Psoas muscle (tissue), 8 donors: Measurements from ENCODE around the gene LAP3. TPM values are rescaled to one million over a fixed set of nuclear protein-coding genes. Genes with fewer than 3 reads are reported as not detected.

ENCODE experiments used
- ATAC-seq, 4 donors: fragments of 200-7000 bp; cut with Tn5 transposase; one replicate each; pipeline ENCODE4 v1.9.1; 2020; ENCODE audit warnings: moderate library complexity in 3 of 4, mild to moderate bottlenecking in 2 of 4
- DNase-seq, 2 donors: peaks; one replicate each; pipeline ENCODE4 v3.0.0-alpha.2; 2020
- H3K27ac ChIP-seq: fragments of 200-600 bp; one replicate; pipeline ENCODE4 v1.8.0; 2022
- H3K27me3 ChIP-seq, 3 donors: fragments of 200-600 bp in 1 of 3; one replicate each; pipeline versions ENCODE4 v1.6.1 to v1.8.0; 2013 to 2022; ENCODE audit warnings: low read length in 2 of 3, mild to moderate bottlenecking in 2 of 3, moderate library complexity in 1 of 3; ENCODE audit not compliant: insufficient read depth in 3 of 3
- H3K36me3 ChIP-seq, 2 donors: fragments of 200-600 bp in 1 of 2; one replicate each; pipeline versions ENCODE4 v1.6.1 to v1.8.0; 2013 to 2022; ENCODE audit warnings: low read depth in 1 of 2, mild to moderate bottlenecking in 1 of 2, moderate library complexity in 1 of 2; ENCODE audit not compliant: insufficient read depth in 1 of 2
- H3K4me1 ChIP-seq: fragments of 200-600 bp; one replicate; pipeline ENCODE4 v1.8.0; 2022
- H3K4me3 ChIP-seq: fragments of 200-600 bp; one replicate; pipeline ENCODE4 v1.8.0; 2022; ENCODE audit warnings: mild to moderate bottlenecking
- H3K9me3 ChIP-seq: fragments of 200-600 bp; one replicate; pipeline ENCODE4 v1.8.0; 2022
- WGBS, 3 donors: extraction: QIAGEN DNeasy Blood & Tissue Kit; methylation state at CpG; one replicate each; pipeline versions ENCODE4 v1.1.6 to v1.1.7; 2013; 5-methylcytosine and 5-hydroxymethylcytosine counted together
- intact Hi-C, 2 donors: fragments of 100-400 bp; cut with DNase I; formaldehyde crosslinking; loops; one replicate each; pipeline versions ENCODE4 v1.11.0 to v1.14.2; 2022
- long read RNA-seq, 2 donors: library from polyadenylated mRNA; unstranded; transcript quantifications; one replicate each; pipeline ENCODE4 v2.0.0, GENCODE V29; 2021
- polyA plus RNA-seq, 3 donors: library from polyadenylated mRNA; stranded (reverse); fragments of 200-250 nt; gene quantifications; one replicate each; pipeline ENCODE4 v1.2.3, GENCODE V29; 2013
- total RNA-seq, 4 donors: library from RNA; stranded (reverse); fragmentation: NEBNext Ultra II Directional in 2 of 4; extraction: Animal tissue kit (Norgen Biotek cat#: 25700) in 2 of 4; gene quantifications; one replicate each; pipeline versions ENCODE4 v1.2.1 to v1.2.4, GENCODE V29; 2021 to 2023
- TF ChIP-seq, protein P1 (sequence below): fragments of 200-600 bp; IDR thresholded peaks from one replicate; pipeline ENCODE4 v1.8.0; 2022; ENCODE audit warnings: antibody characterized with exemption
- donor health status: healthy with polysubstance abuse.
- donor health status: DM: no; HTN: no; CAD: no; lungs with moderate emphysema.
- donor health status: Bipolar disorder and iron deficiency.
- donor health status: healthy.
- donor health status: DM: yes; HTN: yes; CAD: no.
- donor health status: DM: no; HTN: no; CAD: no.
- donor health status: DM: no; HTN: no; CAD: no.
- donor health status: DM: yes; HTN: yes; CAD: no.

LAP3 gene
- total RNA-seq (10 to 100 TPM; 52.0 to 81.3 (median 66.2) TPM), polyA plus RNA-seq (10 to 100 TPM; 44.6 to 82.4 (median 53.2) TPM)
- long read RNA-seq, donor 1, transcript LAP3-201 (13 exons, 2,213 nt): major isoform, 74 of 87 reads
- long read RNA-seq, donor 1, partial matches to known transcripts: 9 of 87 reads
- long read RNA-seq, donor 1, other reads (novel, unspliced or antisense): 4 of 87 reads
- long read RNA-seq, donor 2, transcript LAP3-201 (13 exons, 2,213 nt): major isoform, 102 of 118 reads
- long read RNA-seq, donor 2, partial matches to known transcripts: 12 of 118 reads
- long read RNA-seq, donor 2, other reads (novel, unspliced or antisense): 2 of 118 reads

- Histone ChIP-seq H3K36me3 (peaks cover 2 to 31% of the 10 kb centered on the region in 2 donors), H3K4me3 (peak within 1 kb of the TSS; percentile 78), H3K4me1 (peaks cover 11% of the 10 kb centered on the region), H3K27ac (peak within 1 kb of the TSS; percentile 90), H3K27me3 (no peaks in the 10 kb centered on the region), H3K9me3 (no peaks in the 10 kb centered on the region)
- TF ChIP-seq, protein P1, sequence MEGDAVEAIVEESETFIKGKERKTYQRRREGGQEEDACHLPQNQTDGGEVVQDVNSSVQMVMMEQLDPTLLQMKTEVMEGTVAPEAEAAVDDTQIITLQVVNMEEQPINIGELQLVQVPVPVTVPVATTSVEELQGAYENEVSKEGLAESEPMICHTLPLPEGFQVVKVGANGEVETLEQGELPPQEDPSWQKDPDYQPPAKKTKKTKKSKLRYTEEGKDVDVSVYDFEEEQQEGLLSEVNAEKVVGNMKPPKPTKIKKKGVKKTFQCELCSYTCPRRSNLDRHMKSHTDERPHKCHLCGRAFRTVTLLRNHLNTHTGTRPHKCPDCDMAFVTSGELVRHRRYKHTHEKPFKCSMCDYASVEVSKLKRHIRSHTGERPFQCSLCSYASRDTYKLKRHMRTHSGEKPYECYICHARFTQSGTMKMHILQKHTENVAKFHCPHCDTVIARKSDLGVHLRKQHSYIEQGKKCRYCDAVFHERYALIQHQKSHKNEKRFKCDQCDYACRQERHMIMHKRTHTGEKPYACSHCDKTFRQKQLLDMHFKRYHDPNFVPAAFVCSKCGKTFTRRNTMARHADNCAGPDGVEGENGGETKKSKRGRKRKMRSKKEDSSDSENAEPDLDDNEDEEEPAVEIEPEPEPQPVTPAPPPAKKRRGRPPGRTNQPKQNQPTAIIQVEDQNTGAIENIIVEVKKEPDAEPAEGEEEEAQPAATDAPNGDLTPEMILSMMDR: no peak
- ATAC-seq (peak; percentile 98 to 99 (median 98)), DNase-seq (peak; percentile 97 to 99)
- intact Hi-C loops: loop anchor here (5.0 to 10.0 kb wide), 4 partner anchors 35 to 445 kb away; partner anchors contain the start of genes LCORL (in 1 of the 2) and MED28 (in 1 of the 2)
- WGBS, 3 donors: 0% methylated on average over 77 to 91 of the region's 91 CpGs
Observed at GRCh38 chr4:17576932-17577664, at the start of gene LAP3. Gene LAP3 (plus strand): TSS chr4:17577198. CDS start chr4:17577466, 268 bp downstream.

GRCh38 chr4:17528551-17529165 is 48.3 kb upstream of the LAP3 start:
- intact Hi-C loops: no loop called here
- H3K36me3 ChIP-seq: no peaks in the 10 kb centered on the region
- DNase-seq: no peak
- H3K27me3 ChIP-seq: no peaks in the 10 kb centered on the region
- H3K9me3 ChIP-seq: no peaks in the 10 kb centered on the region
- no peak for ATAC-seq
- no peak overlapping the region for H3K27ac ChIP-seq
- H3K4me1 ChIP-seq: no peaks in the 10 kb centered on the region
- 81 to 83% (median 81%) methylated on average over 10 of the region's 10 CpGs for WGBS, 3 donors
- TF ChIP-seq, protein P1: no peak
- no peak overlapping the region for H3K4me3 ChIP-seq

GRCh38 chr4:17531538-17532285 is 45.3 kb upstream of the LAP3 start:
- ATAC-seq: no peak
- 67 to 78% (median 68%) methylated on average over 8 of the region's 8 CpGs for WGBS, 3 donors
- no peak overlapping the region for H3K27ac ChIP-seq

DNA sequence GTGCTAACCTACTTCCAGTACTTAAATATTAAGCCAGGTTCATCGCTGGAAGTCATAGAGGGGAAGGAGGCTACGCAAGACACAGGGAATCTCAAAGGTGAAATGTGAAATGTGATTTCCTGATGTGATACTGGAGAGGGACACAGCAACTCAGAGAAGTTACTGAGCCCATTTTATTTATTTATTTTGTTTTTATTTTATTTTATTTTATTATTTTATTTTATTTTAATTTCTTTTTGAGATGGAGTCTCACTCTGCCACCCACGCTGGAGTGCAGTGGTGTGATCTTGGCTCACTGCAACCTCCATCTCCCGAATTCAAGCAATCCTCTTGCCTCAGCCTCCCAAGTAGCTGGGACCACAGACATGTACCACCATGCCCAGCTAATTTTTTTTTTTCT is 42.3 kb upstream of the LAP3 start:
- no peak for ATAC-seq

More at GRCh38 chr4:17531538-17532285, 45.3 kb upstream of the LAP3 start:
- intact Hi-C loops: no loop called here
- no peaks in the 10 kb centered on the region for H3K4me1 ChIP-seq
- H3K9me3 ChIP-seq: no peaks in the 10 kb centered on the region
- H3K36me3 ChIP-seq: no peaks in the 10 kb centered on the region
- TF ChIP-seq, protein P1: no peak
- DNase-seq: no peak
- H3K27me3 ChIP-seq: no peaks in the 10 kb centered on the region
- no peak overlapping the region for H3K4me3 ChIP-seq

More for the DNA sequence above, 42.3 kb upstream of the LAP3 start:
- 94 to 97% (median 96%) methylated on average over 4 of the region's 4 CpGs for WGBS, 3 donors
- no peak for DNase-seq
- H3K27me3 ChIP-seq: no peaks in the 10 kb centered on the region
- TF ChIP-seq, protein P1: no peak
- H3K27ac ChIP-seq: no peak overlapping the region
- no peak overlapping the region for H3K4me3 ChIP-seq
- H3K36me3 ChIP-seq: no peaks in the 10 kb centered on the region
- intact Hi-C loops: no loop called here
- H3K4me1 ChIP-seq: no peaks in the 10 kb centered on the region
- H3K9me3 ChIP-seq: no peaks in the 10 kb centered on the region
